SK-N-SH (cell line): ENCODE results near the gene MYBBP1A.

Experiments
- EP300 ChIP-seq, 2 experiments: IDR thresholded peaks; 2 replicates each; pipeline versions ENCODE4 v1.4.0 to v1.6.1; 2012; ENCODE audit warnings: borderline replicate concordance in 1 of 2, low read depth in 1 of 2, low read length in 1 of 2
- NFIC ChIP-seq: IDR thresholded peaks from 2 replicates; pipeline ENCODE4 v1.4.0; 2012; ENCODE audit warnings: borderline replicate concordance
- SMC3 ChIP-seq: IDR thresholded peaks from 2 replicates; pipeline ENCODE4 v1.6.1; 2012; ENCODE audit warnings: low read depth, low read length, improper control_type of control experiment
- TF ChIP-seq, protein P1 (sequence below): fragments of 200-600 bp; sonication (generic); IDR thresholded peaks from 2 replicates; pipeline ENCODE4 v1.6.1; 2017; ENCODE audit warnings: antibody characterized with exemption, mild to moderate bottlenecking, moderate library complexity

DNA sequence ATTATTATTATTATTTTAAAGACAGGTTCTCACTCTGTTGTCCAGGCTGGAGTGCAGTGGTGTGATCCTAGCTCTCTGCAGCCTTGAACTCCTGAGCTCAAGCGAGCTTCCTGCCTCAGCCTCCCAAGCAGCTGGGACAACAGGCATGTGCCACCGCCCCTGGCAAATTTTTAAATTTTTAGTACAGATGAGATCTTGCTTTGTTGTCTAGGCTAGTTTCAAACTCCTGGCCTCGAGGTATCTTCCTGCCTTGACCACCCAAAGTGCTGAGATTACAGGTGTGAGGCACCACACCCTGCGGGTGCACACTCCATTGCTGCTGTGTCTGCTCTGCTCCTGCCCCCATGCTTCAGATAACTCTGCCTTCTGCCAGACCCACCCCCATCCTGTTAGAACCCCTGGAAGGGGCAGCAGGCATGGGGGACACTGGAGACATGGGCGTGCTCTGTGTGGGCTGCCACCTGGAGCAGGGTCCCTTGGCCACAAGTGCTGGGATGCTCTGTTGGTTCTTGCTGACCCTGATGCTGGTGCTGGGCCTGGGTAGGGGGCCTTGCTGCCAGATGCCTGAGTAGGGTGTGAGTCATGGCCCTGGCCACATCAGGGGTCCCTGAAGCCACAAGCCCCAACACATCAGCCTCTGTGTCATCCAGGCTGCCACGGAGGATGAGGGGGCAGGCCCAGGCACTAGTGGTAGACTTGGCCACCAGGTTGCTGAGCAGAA is 2.6 kb upstream of the MYBBP1A start:
- no peak for TF ChIP-seq SMC3
- no peak for TF ChIP-seq EP300 (IDR thresholded peaks at IDR 0.05; ENCODE audit: borderline replicate concordance in 1 of 2, low read depth in 1 of 2, low read length in 1 of 2)
- TF ChIP-seq, protein P1, sequence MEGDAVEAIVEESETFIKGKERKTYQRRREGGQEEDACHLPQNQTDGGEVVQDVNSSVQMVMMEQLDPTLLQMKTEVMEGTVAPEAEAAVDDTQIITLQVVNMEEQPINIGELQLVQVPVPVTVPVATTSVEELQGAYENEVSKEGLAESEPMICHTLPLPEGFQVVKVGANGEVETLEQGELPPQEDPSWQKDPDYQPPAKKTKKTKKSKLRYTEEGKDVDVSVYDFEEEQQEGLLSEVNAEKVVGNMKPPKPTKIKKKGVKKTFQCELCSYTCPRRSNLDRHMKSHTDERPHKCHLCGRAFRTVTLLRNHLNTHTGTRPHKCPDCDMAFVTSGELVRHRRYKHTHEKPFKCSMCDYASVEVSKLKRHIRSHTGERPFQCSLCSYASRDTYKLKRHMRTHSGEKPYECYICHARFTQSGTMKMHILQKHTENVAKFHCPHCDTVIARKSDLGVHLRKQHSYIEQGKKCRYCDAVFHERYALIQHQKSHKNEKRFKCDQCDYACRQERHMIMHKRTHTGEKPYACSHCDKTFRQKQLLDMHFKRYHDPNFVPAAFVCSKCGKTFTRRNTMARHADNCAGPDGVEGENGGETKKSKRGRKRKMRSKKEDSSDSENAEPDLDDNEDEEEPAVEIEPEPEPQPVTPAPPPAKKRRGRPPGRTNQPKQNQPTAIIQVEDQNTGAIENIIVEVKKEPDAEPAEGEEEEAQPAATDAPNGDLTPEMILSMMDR, result no peak
- TF ChIP-seq NFIC, result no peak
